Activated effector memory CD4-positive, alpha-beta T cell treated with Interleukin-2 at 50 U/mL for 16 hours (primary cell): ENCODE results near the gene CCND2.

Experiments
- DNase-seq: peaks from one replicate; pipeline ENCODE4 v3.0.0-alpha.2; 2020

Gene CCND2

DNA sequence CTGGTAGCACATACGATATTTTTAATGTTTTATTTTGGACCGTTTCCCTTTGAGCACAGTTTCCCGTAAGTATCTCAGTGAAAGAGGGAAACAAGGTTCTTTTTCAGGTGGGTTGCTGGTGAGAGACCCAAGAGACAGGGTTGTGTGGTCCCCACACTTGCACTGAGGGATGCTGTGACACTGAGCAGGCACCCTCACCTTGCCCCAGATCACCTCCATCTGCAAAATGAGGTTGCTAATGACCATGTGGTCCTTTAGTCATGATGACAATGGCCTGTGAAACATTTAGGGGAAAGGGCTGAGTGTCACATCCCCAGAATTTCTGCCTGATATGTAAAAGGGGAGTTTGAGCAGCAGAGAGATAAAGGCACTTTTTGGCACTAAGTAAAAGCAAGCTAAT is 4.3 kb downstream of the CCND2 start:
- no peak for DNase-seq

DNA sequence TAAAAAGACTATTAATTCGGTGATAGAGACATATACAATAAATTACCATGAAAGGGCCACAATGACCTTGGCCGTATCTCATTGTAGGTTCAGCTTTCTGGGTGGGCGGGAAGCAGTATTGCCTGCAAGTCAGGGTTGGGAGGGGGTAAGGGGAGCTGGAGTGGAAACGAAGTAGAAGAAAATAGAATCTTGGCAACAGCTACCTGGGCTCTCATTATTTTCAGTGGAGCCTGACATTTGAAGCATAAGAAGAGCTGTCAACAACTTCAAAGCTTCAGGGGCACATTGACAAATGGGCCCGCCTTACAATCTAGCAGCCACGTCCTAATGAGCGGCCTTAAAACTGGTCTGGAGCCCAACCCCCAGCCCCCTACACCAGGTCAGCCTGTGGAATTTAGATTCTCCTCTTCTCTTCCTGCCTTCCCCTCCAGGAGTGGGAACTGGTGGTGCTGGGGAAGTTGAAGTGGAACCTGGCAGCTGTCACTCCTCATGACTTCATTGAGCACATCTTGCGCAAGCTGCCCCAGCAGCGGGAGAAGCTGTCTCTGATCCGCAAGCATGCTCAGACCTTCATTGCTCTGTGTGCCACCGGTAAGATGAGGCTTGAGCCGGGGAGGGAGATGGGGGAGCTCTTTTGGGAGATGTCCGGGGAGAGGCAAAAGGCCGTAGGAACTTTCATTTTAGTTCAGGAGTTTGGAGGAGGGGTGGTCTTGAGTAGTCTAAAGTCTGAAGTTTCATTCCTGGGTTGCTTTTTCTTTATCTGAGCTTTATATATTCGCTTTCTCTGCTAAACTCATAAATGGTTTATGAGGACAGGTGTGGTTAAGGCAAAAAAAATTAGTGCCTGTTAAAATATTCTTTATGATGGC is 5.0 kb downstream of the CCND2 start:
- no peak for DNase-seq

DNA sequence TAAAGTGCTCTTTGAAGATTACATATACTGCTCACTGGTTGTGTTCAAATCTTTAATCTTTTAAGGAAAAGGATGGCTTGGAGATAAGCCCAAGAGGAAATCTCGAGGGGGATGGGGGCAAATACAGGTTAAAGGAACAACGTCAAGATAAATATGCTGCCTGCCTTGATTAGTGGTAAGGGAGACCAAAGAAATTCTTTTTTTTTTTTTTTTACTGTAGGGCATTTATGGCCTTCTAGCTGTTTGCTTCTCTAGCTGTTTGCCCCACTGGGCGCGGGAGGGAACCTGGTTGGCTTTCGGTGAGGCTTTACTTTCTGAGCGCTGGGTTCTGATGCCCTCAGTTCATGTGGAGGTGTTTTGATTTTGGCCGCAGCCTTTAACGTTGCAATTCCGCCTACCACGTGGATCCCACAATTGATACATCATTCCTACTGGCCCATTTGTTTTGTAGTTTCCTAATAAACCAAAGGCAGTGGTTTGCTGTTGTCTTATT is 5.7 kb downstream of the CCND2 start:
- no peak for DNase-seq

DNA sequence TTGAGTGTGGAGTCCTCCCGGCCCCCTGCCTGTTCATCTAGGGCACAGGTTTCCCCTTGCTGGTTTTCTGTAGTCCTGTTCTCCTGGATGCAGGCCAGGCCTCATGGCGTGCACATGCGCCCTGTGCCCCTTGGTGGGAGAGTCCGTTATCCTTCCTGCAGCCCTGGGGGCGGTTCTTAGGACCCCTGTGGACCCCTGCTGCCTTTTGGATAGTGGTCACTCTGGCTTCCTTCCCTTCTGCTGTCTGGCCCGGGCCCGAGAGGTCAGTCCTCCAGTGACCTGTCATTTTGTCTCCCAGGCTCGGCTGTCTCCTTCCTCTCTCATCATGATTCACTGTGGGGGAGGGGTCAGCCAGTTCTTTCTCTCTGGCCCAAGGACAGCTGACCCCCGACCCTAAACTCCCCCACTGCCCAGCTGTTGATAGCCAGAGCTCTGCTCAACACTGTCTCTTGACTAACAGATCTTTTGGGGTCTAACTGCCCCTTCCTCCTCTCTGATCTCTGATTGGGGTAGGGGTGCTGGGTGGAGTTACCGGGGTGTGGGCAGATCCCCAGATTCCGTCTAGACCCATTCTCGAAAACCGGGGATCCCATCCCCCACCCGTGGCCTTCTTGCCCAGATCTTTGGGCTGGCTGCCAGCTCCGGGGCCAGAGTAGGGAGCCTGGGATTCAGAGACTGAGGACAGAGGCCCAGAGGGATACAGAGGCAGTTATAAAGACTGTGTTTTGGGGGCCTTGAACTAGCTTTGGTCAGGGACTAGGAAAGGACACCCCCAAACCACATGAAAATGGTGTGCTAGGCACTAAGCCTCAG is 7.0 kb downstream of the CCND2 start:
- DNase-seq = no peak

DNA sequence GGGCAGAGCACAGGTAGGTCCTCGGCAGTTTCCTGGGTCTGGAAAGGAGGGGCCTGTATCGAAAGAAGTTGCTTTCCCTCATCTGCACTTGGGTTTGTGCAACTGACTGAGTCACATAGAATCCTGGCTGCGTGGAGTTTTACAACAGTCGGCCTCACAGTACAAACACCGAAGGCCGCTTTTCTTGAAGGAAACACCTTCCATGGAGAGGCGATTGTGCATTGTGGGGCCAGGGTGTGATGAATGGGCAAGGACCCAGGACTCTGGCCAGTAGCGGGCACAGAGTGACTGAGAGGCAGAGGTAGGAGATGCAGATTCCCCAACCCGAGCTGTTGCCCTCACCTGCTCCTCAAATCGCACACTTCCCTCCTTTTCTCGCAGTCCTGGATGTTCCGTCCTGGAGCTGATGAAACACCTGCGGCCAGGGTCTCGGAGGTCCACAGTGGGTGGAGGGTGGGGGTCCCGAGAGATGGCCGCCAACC is 7.7 kb downstream of the CCND2 start:
- no peak for DNase-seq

DNA sequence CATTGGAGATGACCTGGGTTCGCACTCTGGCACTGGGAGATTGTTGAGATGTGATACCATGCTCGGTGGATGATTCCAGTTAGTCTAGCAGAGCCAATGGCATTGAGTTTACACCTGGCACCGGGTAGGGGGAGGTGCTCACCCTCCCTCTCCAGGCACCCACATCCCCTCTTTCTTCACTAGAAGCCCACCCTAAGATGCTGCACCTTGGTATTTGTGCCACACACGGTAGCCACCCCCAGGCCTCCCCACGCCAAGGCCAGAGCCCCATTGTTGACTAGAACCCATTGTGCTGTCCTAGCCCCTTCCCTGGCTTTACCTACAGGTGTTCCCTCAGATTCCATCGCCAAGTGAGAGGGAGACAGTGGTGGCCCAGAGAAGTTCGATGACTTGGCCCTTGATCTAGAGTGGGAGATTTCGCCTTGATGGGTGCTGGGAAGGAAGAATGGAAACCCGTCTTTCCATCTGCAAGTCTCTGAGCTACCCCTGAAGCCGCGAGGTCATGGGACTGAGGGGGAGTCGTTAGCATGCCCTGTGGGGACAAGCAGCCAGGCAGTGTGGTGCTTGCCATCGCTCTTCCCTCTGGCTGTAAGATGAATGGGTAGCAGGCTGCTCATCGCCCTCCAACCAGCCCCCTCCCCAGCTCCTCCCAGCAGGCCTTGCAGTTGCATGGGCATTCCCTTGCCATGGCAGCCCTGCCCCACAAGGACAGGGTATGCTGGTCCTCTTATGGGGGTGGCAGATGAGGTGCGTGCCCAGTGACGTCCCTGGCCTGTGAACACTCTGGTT is 8.7 kb downstream of the CCND2 start:
- DNase-seq = no peak

DNA sequence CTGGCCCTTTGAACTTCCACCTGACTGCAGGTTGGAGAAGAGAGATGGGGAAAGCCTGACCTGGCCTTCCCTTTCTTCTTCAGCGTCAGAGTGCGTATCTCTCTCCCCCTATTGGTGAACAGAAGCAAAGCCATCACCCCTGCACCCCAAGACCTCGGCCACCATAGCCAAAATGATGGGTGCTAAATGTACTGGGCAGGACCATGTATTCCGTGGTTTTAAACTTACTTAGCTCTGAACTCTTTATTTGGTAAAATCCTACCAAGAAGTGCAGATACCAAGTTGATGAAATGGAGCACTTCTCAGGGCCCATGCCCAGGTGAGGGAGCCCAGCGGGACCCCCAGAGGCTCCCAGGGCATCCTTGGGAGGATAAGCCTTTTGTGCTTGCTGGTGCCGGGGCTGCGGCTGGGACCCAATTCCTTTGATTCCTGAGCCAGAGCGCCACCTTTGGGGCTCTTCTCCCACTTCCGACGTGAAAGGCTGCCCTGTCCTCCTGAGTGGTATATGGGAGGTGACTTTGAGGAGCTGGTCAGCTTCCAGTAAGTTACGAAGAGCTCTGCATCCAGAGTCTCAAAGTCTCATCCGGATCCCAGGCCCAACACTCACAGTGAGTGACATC is 9.4 kb downstream of the CCND2 start:
- DNase-seq = no peak

DNA sequence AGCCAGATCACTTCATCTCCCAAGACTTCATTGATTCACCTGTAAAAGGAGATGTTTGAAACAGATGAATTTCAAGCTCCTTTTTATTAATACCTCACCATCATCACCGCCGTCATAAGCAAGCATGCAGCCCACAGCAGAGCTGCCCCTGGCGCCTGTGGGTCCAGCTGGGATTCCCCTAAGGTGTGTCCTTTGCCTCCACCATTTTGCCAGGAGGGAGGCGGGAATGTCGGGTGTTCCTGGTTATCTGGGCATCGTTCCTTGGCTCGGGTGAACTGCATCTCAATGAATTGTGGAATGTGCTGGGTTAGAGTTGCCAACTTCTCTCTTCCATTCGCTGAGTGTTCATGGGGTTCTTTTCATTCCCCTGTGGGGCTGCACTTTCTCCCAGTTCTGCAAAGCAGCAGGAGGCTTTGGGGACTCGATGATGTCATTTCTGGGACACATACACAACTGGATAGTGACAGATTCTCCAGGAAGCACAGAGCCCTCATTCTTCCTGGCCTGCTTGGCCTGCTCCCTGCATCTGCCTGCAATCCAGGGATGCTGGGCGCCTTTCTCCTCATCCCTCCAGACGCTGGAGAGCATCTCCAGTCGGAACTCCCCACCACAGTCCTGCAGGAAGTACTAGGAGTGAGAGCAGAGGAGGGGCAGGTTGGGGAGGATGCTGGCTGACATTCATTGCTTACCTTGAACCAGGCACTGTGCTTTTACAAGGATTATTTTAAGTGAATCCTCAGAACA is 10.1 kb downstream of the CCND2 start:
- DNase-seq = no peak

DNA sequence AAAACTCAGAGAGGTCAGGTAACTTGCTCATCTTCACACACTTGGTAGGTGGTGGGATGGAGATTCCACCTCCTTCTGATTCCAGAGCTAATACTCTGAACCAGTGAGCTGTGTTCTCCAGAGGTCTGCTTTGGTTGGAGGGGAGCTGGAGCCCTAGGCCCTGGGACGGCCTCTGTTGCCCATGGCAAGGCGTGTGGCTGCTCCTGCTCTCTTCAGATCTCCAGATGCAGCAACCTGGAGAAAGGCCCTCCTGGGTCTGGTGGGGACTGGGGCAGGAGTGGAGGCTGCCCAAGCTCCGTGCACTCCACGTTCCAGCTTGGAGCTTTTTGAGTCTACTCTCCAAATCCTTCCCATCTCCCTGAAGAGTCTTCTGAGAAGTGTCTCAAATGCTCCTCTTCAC is 10.7 kb downstream of the CCND2 start:
- no peak for DNase-seq

DNA sequence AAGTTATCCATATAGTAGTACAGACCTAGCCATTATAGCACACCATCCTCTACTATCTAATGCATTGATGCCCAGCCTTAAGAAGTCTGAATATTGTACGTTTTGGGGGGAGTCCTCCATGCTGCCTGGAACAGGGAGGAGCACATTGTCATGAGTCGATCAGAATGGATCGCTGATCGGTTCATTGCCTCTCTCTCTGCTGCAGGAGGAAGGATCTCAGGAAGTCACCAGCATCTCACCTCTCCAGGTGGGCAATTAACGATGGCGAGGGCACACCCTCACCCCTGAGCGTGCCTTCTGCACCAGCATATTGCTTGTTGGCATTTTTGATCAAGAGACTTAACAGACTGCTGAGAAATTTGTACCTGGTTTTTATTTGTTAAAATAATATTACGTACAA is 11.5 kb downstream of the CCND2 start:
- DNase-seq = no peak

DNA sequence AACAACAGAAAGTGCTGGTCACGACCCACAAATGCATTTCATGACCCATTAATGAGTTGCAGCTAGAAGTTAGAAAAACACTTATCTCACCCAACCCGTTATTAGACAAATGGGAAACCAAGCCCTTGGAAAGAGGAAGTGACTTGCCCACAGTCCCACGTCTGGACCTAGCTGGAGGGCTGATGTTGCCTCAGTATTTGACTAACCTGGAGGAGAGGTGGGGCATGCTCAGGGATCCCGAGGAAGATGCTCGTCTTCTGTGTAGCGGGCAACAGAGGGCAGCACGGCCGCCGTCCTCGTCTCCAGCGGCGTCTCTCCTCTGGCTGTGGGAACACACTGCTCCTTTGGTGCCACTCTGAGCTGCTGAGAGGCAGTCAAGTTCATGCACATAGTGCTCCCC is 12.7 kb downstream of the CCND2 start:
- DNase-seq = no peak

DNA sequence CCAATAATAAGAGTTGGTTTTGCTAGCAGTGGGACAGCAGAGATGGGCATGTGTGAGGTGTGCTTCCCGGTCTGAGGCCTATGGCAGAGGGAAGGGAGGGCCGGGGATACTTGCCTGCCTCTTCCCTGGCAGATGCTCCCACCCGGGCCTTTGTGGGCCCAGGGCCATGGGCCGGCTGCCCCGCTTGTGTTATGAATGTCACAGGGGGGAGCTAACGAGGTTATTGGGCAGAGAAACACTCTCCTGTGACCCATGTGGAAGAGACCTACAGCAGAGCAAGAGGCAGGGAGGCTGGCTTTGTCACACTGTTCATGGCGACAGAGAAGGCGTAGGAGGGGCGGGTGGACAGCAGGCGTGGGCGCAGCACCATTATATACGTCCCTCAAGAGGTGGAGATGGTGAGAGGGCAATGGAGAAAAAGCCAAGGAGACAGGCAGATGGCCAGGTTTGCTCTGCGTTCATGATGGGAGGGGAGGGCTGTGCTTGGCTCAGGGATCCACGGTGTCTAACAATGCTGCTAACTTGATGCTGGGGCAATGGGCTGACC is 13.3 kb downstream of the CCND2 start:
- DNase-seq = no peak

DNA sequence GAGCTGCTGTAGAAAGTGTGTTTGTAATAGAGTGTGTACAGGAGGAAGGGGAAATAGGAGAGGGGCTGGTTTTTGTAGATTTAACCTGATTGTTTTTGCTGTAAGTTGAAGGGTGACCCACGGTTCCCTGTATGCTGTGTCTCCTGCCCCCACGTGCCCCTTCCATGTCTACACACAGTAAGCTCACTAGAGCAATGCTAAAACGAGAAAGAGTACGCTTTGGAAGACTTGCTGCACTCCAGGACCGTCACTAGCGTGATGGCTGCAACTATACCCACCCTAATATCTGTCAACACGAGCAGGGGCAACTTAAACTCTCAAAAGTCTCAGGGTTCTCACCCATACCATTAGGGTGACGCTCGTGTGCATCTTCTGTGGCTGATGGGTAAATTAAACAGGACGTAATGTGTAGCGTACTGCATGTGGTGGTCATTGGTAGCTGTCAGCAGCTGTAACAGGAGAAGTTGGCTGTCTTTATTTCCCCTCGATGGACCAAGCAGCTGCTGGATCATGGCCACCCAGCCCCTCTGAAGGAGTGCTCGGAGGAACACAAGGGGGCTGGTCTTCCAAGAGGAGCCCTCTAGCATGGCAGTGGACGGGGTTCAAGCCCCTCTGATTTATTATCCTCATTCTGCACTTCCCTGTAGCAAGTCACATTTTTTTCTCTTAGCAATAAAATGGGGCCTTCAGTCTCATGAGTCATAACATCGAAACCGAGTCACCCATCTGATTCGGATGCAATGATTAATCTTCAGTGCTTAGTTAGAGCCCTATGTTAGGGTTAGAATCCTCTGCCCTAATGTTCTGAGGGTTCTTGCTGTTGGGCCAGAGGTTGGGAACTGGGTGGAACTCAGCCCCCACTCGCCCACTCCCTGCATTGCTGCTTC is 14.0 kb downstream of the CCND2 start:
- no peak for DNase-seq

DNA sequence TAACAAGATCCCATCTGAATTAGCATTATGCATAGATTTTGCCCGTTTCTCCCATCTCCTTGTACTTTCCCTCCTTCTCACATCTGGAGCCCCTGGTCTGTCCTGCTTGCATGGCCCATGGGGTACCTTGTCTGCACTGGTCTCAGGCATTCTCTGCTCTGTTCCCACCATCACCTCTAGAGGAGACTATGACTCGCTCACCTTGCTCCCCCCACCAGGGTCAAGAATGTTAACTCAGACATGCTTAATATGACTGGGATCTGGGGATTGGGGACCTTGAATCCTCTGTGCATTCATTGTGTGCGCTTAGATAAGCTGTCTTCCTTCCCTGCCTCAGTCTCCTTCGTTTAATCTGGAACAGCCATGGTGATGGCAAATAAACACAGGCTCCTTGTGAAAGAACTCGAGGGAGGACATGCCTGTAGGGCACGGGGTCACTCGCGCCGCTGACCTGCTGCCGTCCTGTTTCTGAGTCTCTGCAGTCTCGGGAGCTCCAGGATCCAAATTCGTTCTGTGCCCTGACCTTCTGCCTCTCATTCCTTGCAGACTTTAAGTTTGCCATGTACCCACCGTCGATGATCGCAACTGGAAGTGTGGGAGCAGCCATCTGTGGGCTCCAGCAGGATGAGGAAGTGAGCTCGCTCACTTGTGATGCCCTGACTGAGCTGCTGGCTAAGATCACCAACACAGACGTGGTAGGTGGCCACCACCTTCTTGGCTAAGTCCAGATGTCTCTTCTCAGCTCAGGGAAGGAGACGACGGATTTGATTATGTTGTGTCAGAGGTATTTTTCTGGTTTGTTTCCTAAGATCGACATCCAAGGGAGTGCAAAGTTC is 15.0 kb downstream of the CCND2 start:
- DNase-seq = no peak

DNA sequence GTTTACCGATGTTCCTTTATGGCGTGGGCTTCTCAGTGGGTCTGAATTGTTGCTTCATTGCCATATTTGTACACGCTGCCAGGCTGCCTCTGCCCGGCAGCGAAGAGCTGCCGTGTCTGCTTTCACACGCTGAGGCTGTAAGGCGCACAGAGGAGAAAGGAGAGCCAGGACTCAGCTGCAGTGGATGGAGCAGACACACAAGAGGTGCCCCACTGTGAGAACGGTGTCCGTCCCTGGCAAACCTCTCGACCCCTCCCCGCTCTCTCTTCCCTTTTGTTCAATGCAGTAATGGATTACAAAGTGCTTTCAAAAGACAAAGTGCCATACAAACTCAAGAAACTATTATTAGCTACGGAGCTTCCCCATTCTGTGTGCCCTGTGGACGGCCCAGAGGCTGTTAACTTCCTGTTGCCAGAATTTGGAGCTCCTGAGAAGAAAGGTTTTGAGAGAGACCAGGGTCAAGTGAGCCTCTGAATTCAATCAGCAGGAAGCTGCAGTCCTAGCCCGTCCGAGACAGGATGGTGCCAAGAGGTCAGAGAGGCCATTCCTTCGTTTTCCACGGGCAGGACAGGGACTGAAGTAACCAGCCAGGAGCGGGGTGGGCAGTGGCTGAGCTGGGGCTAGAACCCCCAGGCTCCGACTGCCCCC is 15.8 kb downstream of the CCND2 start:
- no peak for DNase-seq

DNA sequence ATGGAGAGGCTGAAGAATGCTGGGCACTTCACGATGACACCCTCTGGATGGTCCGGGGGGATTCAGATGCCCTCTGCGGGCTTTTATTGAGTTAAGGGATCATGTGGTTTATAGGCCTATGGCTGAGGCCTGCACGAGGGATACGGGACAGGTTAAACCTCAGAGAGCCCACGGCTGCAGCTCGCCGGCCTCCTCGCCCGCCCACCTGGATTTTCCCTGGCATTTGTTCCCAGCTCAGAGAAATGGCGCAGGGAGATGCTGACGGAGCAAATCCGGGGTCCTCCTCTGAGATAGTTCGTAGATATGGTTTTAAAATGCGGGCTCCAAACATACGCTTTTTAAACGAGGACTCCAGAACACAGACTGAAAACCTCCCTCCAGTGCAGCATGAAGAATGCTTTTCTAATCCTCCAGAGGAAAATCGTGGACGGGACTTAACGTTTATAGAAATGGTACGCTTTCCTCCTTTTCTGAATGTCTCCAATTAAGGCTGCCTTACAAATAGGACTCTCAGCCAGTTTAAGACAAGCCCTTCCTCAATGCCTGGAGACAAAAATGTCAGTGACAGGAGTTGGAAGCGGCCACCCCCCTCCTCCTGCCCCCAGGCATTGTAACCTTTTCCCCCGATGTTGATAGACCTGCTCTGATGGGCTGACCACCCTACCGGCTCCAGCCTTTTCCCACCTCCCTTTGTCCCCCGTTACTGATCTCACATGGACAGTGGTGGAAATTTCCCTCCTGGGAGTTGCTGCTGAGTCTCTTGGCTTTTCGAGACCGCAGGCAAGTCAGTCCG is 16.6 kb downstream of the CCND2 start:
- DNase-seq = no peak

DNA sequence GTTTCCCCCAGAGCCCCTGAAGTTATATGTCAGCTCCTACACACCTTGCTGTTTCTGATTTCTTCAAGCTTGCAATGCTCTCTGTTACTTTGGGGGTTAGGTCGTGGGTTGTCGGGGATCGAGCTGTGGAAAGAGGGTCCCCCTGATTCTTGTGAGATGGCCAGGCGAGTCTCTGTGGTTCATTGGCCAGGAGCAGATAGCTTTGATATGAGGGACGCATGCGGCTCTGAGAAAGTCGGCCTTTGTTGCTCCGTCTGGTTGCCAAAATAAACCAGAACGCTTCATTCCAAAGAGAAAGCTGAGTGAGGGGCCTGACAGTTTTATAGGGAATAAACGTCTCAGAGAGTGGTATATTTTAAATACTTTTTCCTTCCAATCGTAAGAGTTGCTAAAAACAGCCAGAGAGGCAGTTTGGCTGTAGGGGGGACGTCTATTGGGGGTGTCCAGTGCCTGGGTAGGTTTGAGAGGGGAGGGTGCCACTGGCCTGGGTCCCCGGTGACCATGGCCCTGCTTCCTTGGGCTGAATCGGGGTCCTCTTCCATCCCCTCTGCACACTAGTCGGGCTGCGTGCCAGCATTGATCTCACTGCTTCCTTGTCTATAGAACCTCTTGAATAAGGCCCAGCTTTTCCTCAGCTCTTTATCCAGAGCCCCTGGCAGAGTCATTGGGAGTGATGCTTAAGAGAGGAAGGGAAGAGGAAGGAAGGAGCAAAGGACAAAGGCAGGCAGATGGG is 18.9 kb downstream of the CCND2 start:
- DNase-seq = no peak
